ENCODE results near the gene NAA38. TPM values are rescaled to one million over a fixed set of nuclear protein-coding genes. Genes with fewer than 3 reads are reported as not detected.

The NAA38 gene
- total RNA-seq, 1 donor from 2014 or later = 60.2 TPM

- no peak for TF ChIP-seq CTCF (IDR thresholded peaks at IDR 0.05; ENCODE audit: insufficient read depth, low read depth, low read length)
- no peak for TF ChIP-seq EZH2 (IDR thresholded peaks at IDR 0.05; ENCODE audit: insufficient read depth, low read length)
- H3K4me2 ChIP-seq (ENCODE audit: low read length) = no peak overlapping the region
- Mint-ChIP-seq H3K27ac (ENCODE audit: unreplicated experiment) (no peak overlapping the region), H3K9me3 (ENCODE audit: unreplicated experiment) (peaks cover 8% of the 10 kb centered on the region), H3K36me3 (ENCODE audit: low read depth, unreplicated experiment) (no peaks in the 10 kb centered on the region), H3K27me3 (ENCODE audit: low read depth, unreplicated experiment) (peaks cover 54% of the 10 kb centered on the region), H3K4me1 (ENCODE audit: low read depth, unreplicated experiment) (no peaks in the 10 kb centered on the region), H3K4me3 (ENCODE audit: unreplicated experiment) (no peak overlapping the region)
- no peaks in the 10 kb centered on the region for H3K36me3 ChIP-seq (ENCODE audit: insufficient read depth, low read length)
- H2AFZ ChIP-seq (ENCODE audit: low read depth, low read length) = no peak overlapping the region
- H3K9me3 ChIP-seq (ENCODE audit: insufficient read depth, low read depth, low read length) = no peaks in the 10 kb centered on the region
- H3K27me3 ChIP-seq (ENCODE audit: insufficient read depth, low read length) = peaks cover 8% of the 10 kb centered on the region
- no peaks in the 10 kb centered on the region for H3K79me2 ChIP-seq (ENCODE audit: insufficient read depth, low read length)
- DNase-seq (ENCODE audit: low read depth) (no peak), FAIRE-seq (no peak)
- H3K27ac ChIP-seq (ENCODE audit: low read depth, low read length) = no peak overlapping the region
- H3K9ac ChIP-seq (ENCODE audit: low read length) = no peak overlapping the region
- H3K4me3 ChIP-seq (ENCODE audit: insufficient read depth, low read depth, low read length) = no peak overlapping the region
- no peaks in the 10 kb centered on the region for H3K4me1 ChIP-seq (ENCODE audit: insufficient read depth, low read length)
- no peaks in the 10 kb centered on the region for H4K20me1 ChIP-seq (ENCODE audit: insufficient read depth, low read length)
Observed at GRCh38 chr17:7818746-7819645, 38.4 kb downstream of the NAA38 start.

GRCh38 chr17:7818026-7818425 is 39.3 kb downstream of the NAA38 start:
- Histone ChIP-seq H3K4me2 (ENCODE audit: low read length) (no peak overlapping the region), H2AFZ (ENCODE audit: low read depth, low read length) (no peak overlapping the region), H3K9ac (ENCODE audit: low read length) (no peak overlapping the region), H3K79me2 (ENCODE audit: insufficient read depth, low read length) (no peaks in the 10 kb centered on the region), H3K27ac (ENCODE audit: low read depth, low read length) (no peak overlapping the region), H3K36me3 (ENCODE audit: insufficient read depth, low read length) (no peaks in the 10 kb centered on the region), H4K20me1 (ENCODE audit: insufficient read depth, low read length) (no peaks in the 10 kb centered on the region), H3K4me3 (ENCODE audit: insufficient read depth, low read depth, low read length) (no peak overlapping the region), H3K9me3 (ENCODE audit: insufficient read depth, low read depth, low read length) (no peaks in the 10 kb centered on the region), H3K4me1 (ENCODE audit: insufficient read depth, low read length) (no peaks in the 10 kb centered on the region), H3K27me3 (ENCODE audit: insufficient read depth, low read length) (peaks cover 8% of the 10 kb centered on the region)
- DNase-seq (ENCODE audit: low read depth) (no peak), FAIRE-seq (no peak)
- Mint-ChIP-seq H3K27ac (ENCODE audit: unreplicated experiment) (no peak overlapping the region), H3K27me3 (ENCODE audit: low read depth, unreplicated experiment) (peaks cover 46% of the 10 kb centered on the region), H3K4me3 (ENCODE audit: unreplicated experiment) (no peak overlapping the region), H3K36me3 (ENCODE audit: low read depth, unreplicated experiment) (no peaks in the 10 kb centered on the region), H3K4me1 (ENCODE audit: low read depth, unreplicated experiment) (no peaks in the 10 kb centered on the region), H3K9me3 (ENCODE audit: unreplicated experiment) (peaks cover 8% of the 10 kb centered on the region)
- TF ChIP-seq EZH2 (IDR thresholded peaks at IDR 0.05; ENCODE audit: insufficient read depth, low read length) (no peak), CTCF (IDR thresholded peaks at IDR 0.05; ENCODE audit: insufficient read depth, low read depth, low read length) (no peak)

GRCh38 chr17:7817643-7817964 is 39.8 kb downstream of the NAA38 start:
- H4K20me1 ChIP-seq (ENCODE audit: insufficient read depth, low read length) = no peaks in the 10 kb centered on the region
- H3K79me2 ChIP-seq (ENCODE audit: insufficient read depth, low read length) = no peaks in the 10 kb centered on the region
- no peak overlapping the region for H3K9ac ChIP-seq (ENCODE audit: low read length)
- no peak for FAIRE-seq
- Mint-ChIP-seq H3K4me3 (ENCODE audit: unreplicated experiment) (no peak overlapping the region), H3K4me1 (ENCODE audit: low read depth, unreplicated experiment) (no peaks in the 10 kb centered on the region), H3K27ac (ENCODE audit: unreplicated experiment) (no peak overlapping the region), H3K9me3 (ENCODE audit: unreplicated experiment) (peaks cover 8% of the 10 kb centered on the region), H3K36me3 (ENCODE audit: low read depth, unreplicated experiment) (no peaks in the 10 kb centered on the region), H3K27me3 (ENCODE audit: low read depth, unreplicated experiment) (peaks cover 46% of the 10 kb centered on the region)
- H3K4me3 ChIP-seq (ENCODE audit: insufficient read depth, low read depth, low read length) = no peak overlapping the region
- H3K36me3 ChIP-seq (ENCODE audit: insufficient read depth, low read length) = no peaks in the 10 kb centered on the region
- H3K4me1 ChIP-seq (ENCODE audit: insufficient read depth, low read length) = no peaks in the 10 kb centered on the region
- peaks cover 8% of the 10 kb centered on the region for H3K27me3 ChIP-seq (ENCODE audit: insufficient read depth, low read length)
- no peaks in the 10 kb centered on the region for H3K9me3 ChIP-seq (ENCODE audit: insufficient read depth, low read depth, low read length)
- H3K27ac ChIP-seq (ENCODE audit: low read depth, low read length) = no peak overlapping the region
- no peak overlapping the region for H3K4me2 ChIP-seq (ENCODE audit: low read length)
- DNase-seq (ENCODE audit: low read depth) = no peak
- no peak overlapping the region for H2AFZ ChIP-seq (ENCODE audit: low read depth, low read length)
- TF ChIP-seq CTCF (IDR thresholded peaks at IDR 0.05; ENCODE audit: insufficient read depth, low read depth, low read length) (no peak), EZH2 (IDR thresholded peaks at IDR 0.05; ENCODE audit: insufficient read depth, low read length) (no peak)

Data from astrocyte (in vitro differentiated cells and primary cell).